Common myeloid progenitor, CD34-positive (primary cell): Measurements from ENCODE around the gene IL21R.

Experiments
- CTCF ChIA-PET: fragments of 350-600 bp; sonication (Branson Sonifier 250); formaldehyde crosslinking; loops from one replicate; lab custom pipeline; 2021; ENCODE audit warnings: antibody characterized with exemption; lab: Charles Lee
- POLR2A ChIA-PET: fragments of 350-600 bp; sonication (Branson Sonifier 250); formaldehyde crosslinking; loops from one replicate; lab custom pipeline; 2021; ENCODE audit warnings: antibody characterized with exemption; lab: Charles Lee
- DNase-seq, 3 donors: peaks; one replicate each; pipeline versions ENCODE4 v3.0.0 to v3.0.0-alpha.2; 2013
- H3K27ac ChIP-seq, 2 experiments: 1 replicate in 1 of 2; 2 replicates in 1 of 2; pipeline ENCODE4 v1.7.0; 2013; ENCODE audit warnings: inconsistent platforms in 2 of 2, low read length in 2 of 2, mild to moderate bottlenecking in 2 of 2, low read depth in 1 of 2, moderate library complexity in 1 of 2; ENCODE audit not compliant: severe bottlenecking in 2 of 2, insufficient read depth in 1 of 2, poor library complexity in 1 of 2
- H3K27me3 ChIP-seq, 5 experiments: replicated peaks in 2 of 5; 1 replicate in 3 of 5; 2 replicates in 2 of 5; pipeline versions ENCODE4 v1.6.1 to v1.7.0; 2013; ENCODE audit warnings: low read length in 4 of 5, mild to moderate bottlenecking in 2 of 5, moderate library complexity in 2 of 5, inconsistent platforms in 1 of 5; ENCODE audit not compliant: insufficient read depth in 5 of 5, control insufficient read depth in 4 of 5
- H3K36me3 ChIP-seq, 4 experiments: 1 replicate in 2 of 4; 2 replicates in 2 of 4; pipeline versions ENCODE4 v1.6.1 to v1.7.0; 2013; ENCODE audit warnings: low read length in 3 of 4, control low read depth in 1 of 4, mild to moderate bottlenecking in 1 of 4; ENCODE audit not compliant: control insufficient read depth in 4 of 4, insufficient read depth in 4 of 4
- H3K4me1 ChIP-seq, 4 experiments: 1 replicate in 3 of 4; 2 replicates in 1 of 4; pipeline versions ENCODE4 v1.6.1 to v1.7.1; 2013; ENCODE audit warnings: low read length in 3 of 4, mild to moderate bottlenecking in 3 of 4, control low read depth in 1 of 4, inconsistent platforms in 1 of 4, moderate library complexity in 1 of 4; ENCODE audit not compliant: control insufficient read depth in 4 of 4, insufficient read depth in 4 of 4; ENCODE audit errors: control extremely low read depth in 1 of 4
- H3K4me3 ChIP-seq, 7 experiments: 1 replicate in 4 of 7; 2 replicates in 3 of 7; pipeline versions ENCODE4 v1.5.1 to v1.7.0; 2013; ENCODE audit warnings: mild to moderate bottlenecking in 7 of 7, low read length in 6 of 7, moderate library complexity in 6 of 7, inconsistent platforms in 2 of 7, low read depth in 2 of 7, control low read depth in 1 of 7; ENCODE audit not compliant: insufficient read depth in 4 of 7, control insufficient read depth in 1 of 7; ENCODE audit errors: extremely low read depth in 1 of 7
- H3K9me3 ChIP-seq, 5 experiments: 1 replicate in 4 of 5; 2 replicates in 1 of 5; pipeline versions ENCODE4 v1.6.1 to v1.7.1; 2013; ENCODE audit warnings: low read length in 4 of 5, mild to moderate bottlenecking in 2 of 5, inconsistent platforms in 1 of 5, low read depth in 1 of 5, moderate library complexity in 1 of 5; ENCODE audit not compliant: control insufficient read depth in 4 of 5, insufficient read depth in 2 of 5; ENCODE audit errors: control extremely low read depth in 1 of 5
- WGBS: methylation state at CpG from one replicate; pipeline ENCODE4 v1.1.5; 2013; ENCODE audit not compliant: insufficient coverage; 5-methylcytosine and 5-hydroxymethylcytosine counted together

The IL21R gene

GRCh38 chr16:27483624-27484023 lies 81.7 kb downstream of the IL21R start:
- Histone ChIP-seq H3K36me3 (peaks cover 16 to 90% (median 78%) of the 10 kb centered on the region in 4 experiments), H3K27me3 (no peaks in the 10 kb centered on the region), H3K27ac (no peak overlapping the region), H3K4me1 (no peaks in the 10 kb centered on the region), H3K4me3 (no peak overlapping the region), H3K9me3 (no peaks in the 10 kb centered on the region)
- ChIA-PET POLR2A (no interaction called here), CTCF (no interaction called here)
- DNase-seq, result no peak
- WGBS, result 93% methylated on average over 5 of the region's 5 CpGs

GRCh38 chr16:27485126-27485525 lies 83.2 kb downstream of the IL21R start:
- Histone ChIP-seq H3K4me3 (no peak overlapping the region), H3K9me3 (no peaks in the 10 kb centered on the region), H3K4me1 (no peaks in the 10 kb centered on the region), H3K27ac (no peak overlapping the region), H3K36me3 (peaks cover 23 to 98% (median 88%) of the 10 kb centered on the region in 4 experiments), H3K27me3 (no peaks in the 10 kb centered on the region)
- WGBS, result 98% methylated on average over 9 of the region's 9 CpGs
- DNase-seq, result no peak
- ChIA-PET CTCF (no interaction called here), POLR2A (no interaction called here)

DNA sequence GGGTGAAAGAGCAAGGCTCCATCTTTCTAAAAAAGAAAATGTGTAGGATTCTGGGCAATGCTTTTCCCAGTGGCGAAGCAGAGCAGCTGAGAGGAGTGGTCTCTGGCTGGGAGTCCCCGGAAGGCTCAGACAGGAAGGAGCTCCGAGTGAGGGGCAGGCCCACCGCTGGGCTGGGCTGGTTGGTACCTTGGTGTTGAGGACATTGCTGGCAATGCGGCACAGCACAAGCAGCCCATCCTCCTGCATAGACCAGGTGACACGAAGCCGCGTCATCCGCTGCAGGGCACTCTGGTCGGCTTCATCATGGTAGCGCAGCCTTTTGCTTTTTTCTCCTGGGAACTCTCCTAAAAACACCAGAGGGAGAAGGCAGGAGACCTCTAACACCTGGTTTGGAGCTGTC lies 83.8 kb downstream of the IL21R start:
- CTCF ChIA-PET, result no interaction called here
- no peak overlapping the region for H3K27ac ChIP-seq
- over 99% methylated on average over 9 of the region's 11 CpGs for WGBS

DNA sequence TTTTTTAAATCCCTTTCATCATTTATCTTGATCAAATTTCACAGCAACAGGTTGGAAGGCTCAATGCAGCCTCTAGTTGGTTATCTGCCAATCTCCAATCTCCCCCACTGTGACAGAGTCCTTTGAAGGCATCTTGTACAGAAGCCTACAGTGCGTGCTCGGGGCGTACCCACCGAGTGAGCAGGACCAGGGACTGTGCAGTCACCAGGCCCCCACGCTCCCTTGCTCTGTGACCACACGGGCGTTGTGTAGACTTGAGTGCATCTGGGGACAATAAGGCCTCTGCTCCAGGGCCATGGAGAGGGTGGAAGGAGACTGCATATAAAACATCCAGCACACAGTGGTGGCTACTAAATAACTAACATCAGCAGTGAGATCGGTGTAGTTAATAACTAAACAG lies 84.4 kb downstream of the IL21R start:
- no peak for DNase-seq
- no peak overlapping the region for H3K4me3 ChIP-seq
- no peaks in the 10 kb centered on the region for H3K9me3 ChIP-seq
- H3K4me1 ChIP-seq, result no peaks in the 10 kb centered on the region
- ChIA-PET CTCF (no interaction called here), POLR2A (no interaction called here)
- peaks cover 33 to 96% (median 89%) of the 10 kb centered on the region in 4 experiments for H3K36me3 ChIP-seq
- 94% methylated on average over 5 of the region's 8 CpGs for WGBS
- H3K27ac ChIP-seq, result no peak overlapping the region
- no peaks in the 10 kb centered on the region for H3K27me3 ChIP-seq

More for the DNA sequence above, 83.8 kb downstream of the IL21R start:
- Histone ChIP-seq H3K4me1 (no peaks in the 10 kb centered on the region), H3K36me3 (peaks cover 28 to 97% (median 88%) of the 10 kb centered on the region in 4 experiments), H3K9me3 (no peaks in the 10 kb centered on the region), H3K27me3 (no peaks in the 10 kb centered on the region), H3K4me3 (no peak overlapping the region)
- DNase-seq, result no peak
- POLR2A ChIA-PET, result no interaction called here

GRCh38 chr16:27486760-27487159 lies 84.8 kb downstream of the IL21R start:
- WGBS, result 95% methylated on average over 3 of the region's 3 CpGs
- peaks cover 33 to 96% (median 88%) of the 10 kb centered on the region in 4 experiments for H3K36me3 ChIP-seq
- no peaks in the 10 kb centered on the region for H3K9me3 ChIP-seq
- POLR2A ChIA-PET, result interaction anchor here (0.6 kb wide), 1 partner anchor 125 kb away, joined by 3 read pairs; no protein-coding TSS in a partner anchor
- H3K4me1 ChIP-seq, result no peaks in the 10 kb centered on the region
- no peaks in the 10 kb centered on the region for H3K27me3 ChIP-seq
- no peak for DNase-seq
- CTCF ChIA-PET, result no interaction called here
- H3K27ac ChIP-seq, result no peak overlapping the region
- no peak overlapping the region for H3K4me3 ChIP-seq

DNA sequence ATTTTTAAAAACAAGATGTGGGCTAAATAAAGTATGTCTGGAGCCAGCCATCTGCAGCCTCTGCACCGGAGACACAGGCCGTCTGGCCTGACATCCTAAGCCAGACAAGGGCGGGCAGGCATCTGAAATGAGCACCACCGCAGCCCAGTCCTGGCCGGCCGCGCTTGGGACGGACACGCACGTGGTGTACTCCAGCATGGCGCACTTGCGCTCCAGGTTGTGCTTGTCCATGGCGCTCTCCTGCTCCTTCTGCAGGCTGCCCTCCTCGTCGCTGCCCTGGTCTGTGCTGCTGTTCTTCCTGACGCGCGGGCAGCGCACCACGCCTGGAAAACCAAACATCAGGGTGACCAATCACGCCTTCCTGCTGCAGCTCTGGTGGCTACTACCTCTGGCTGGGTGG lies 87.4 kb downstream of the IL21R start:
- ChIA-PET CTCF (no interaction called here), POLR2A (no interaction called here)
- Histone ChIP-seq H3K36me3 (peaks cover 32 to 92% (median 81%) of the 10 kb centered on the region in 4 experiments), H3K4me3 (no peak overlapping the region), H3K4me1 (no peaks in the 10 kb centered on the region), H3K9me3 (no peaks in the 10 kb centered on the region), H3K27me3 (no peaks in the 10 kb centered on the region), H3K27ac (no peak overlapping the region)
- 97% methylated on average over 18 of the region's 21 CpGs for WGBS
- no peak for DNase-seq

GRCh38 chr16:27489906-27490305 lies 87.9 kb downstream of the IL21R start:
- WGBS, result 93% methylated on average over 7 of the region's 7 CpGs
- Histone ChIP-seq H3K9me3 (no peaks in the 10 kb centered on the region), H3K27me3 (no peaks in the 10 kb centered on the region), H3K4me1 (no peaks in the 10 kb centered on the region), H3K4me3 (no peak overlapping the region), H3K27ac (no peak overlapping the region), H3K36me3 (peaks cover 33 to 92% (median 81%) of the 10 kb centered on the region in 4 experiments)
- CTCF ChIA-PET, result no interaction called here
- POLR2A ChIA-PET, result no interaction called here
- no peak for DNase-seq
